Calu3 (cell line): ENCODE measurements around the gene IDNK. TPM values are rescaled to one million over a fixed set of nuclear protein-coding genes. Genes with fewer than 3 reads are reported as not detected.

Experiments used
- Bru-seq: library from RNA; stranded (reverse); fragments of 400-500 nt; gene quantifications from one replicate; lab custom pipeline; 2021; lab: Mats Ljungman, UMichigan
- BruChase-seq, 2 experiments: library from RNA; stranded (reverse); fragments of 400-500 nt; gene quantifications; one replicate each; lab custom pipeline; 2021; lab: Mats Ljungman, UMichigan
- BruUV-seq: library from RNA; stranded (reverse); fragments of 400-500 nt; replicated peaks from 2 replicates; lab custom pipeline; 2021; lab: Mats Ljungman, UMichigan
- CTCF ChIA-PET: fragments of 300-600 bp; sonication (Branson Sonifier 250); formaldehyde crosslinking; loops from one replicate; lab custom pipeline; 2022; ENCODE audit warnings: antibody characterized with exemption; lab: Charles Lee
- DNase-seq: peaks from one replicate; pipeline ENCODE4 v3.0.0; 2022
- H3K27ac Mint-ChIP-seq: one replicate; pipeline ENCODE4 v1.8.0; 2022; ENCODE audit warnings: mixed read lengths; ENCODE audit not compliant: unreplicated experiment
- H3K27me3 Mint-ChIP-seq: one replicate; pipeline ENCODE4 v1.8.0; 2022; ENCODE audit warnings: mixed read lengths; ENCODE audit not compliant: unreplicated experiment
- H3K36me3 Mint-ChIP-seq: one replicate; pipeline ENCODE4 v1.8.0; 2022; ENCODE audit warnings: mild to moderate bottlenecking, moderate library complexity, mixed read lengths; ENCODE audit not compliant: insufficient read depth, unreplicated experiment
- H3K4me1 Mint-ChIP-seq: one replicate; pipeline ENCODE4 v1.8.0; 2022; ENCODE audit warnings: mild to moderate bottlenecking, low read depth, mixed read lengths; ENCODE audit not compliant: unreplicated experiment
- H3K4me3 Mint-ChIP-seq: one replicate; pipeline ENCODE4 v1.8.0; 2022; ENCODE audit warnings: mild to moderate bottlenecking, low read depth, moderate library complexity, mixed read lengths; ENCODE audit not compliant: unreplicated experiment
- H3K9me3 Mint-ChIP-seq: one replicate; pipeline ENCODE4 v1.8.0; 2022; ENCODE audit warnings: low read depth, mixed read lengths; ENCODE audit not compliant: unreplicated experiment
- intact Hi-C: fragments of 100-400 bp; cut with micrococcal nuclease; formaldehyde crosslinking; loops from one replicate; pipeline ENCODE4 v1.10.0; 2022; ENCODE audit not compliant: unreplicated experiment
- long read RNA-seq: library from polyadenylated mRNA; stranded (forward); transcript quantifications from one replicate; pipeline ENCODE4 v2.0.0, GENCODE V29; 2022
- total RNA-seq: library from RNA; stranded (reverse); gene quantifications from 2 replicates; pipeline ENCODE4 v1.2.3, GENCODE V29; 2022
- TF ChIP-seq, protein P1 (sequence below): fragments of 200-600 bp; IDR thresholded peaks from one replicate; pipeline ENCODE4 v1.8.0; 2022; ENCODE audit warnings: antibody characterized with exemption; ENCODE audit not compliant: unreplicated experiment

IDNK gene
- 3.7 and 4.2 TPM in 2 replicates for total RNA-seq
- percentile 46 among the genes with signal in this experiment for Bru-seq, nascent RNA
- percentile 28 among the genes with signal in this experiment for BruChase-seq, experiment 1, labeled RNA remaining after a 6-hour chase
- percentile 35 among the genes with signal in this experiment for BruChase-seq, experiment 2, labeled RNA remaining after a 2-hour chase
- long read RNA-seq, transcript IDNK-202 (5 exons, 692 nt) = major isoform, 8 of 15 reads
- long read RNA-seq, partial matches to known transcripts = 0 of 15 reads
- long read RNA-seq, other reads (novel, unspliced or antisense) = 5 of 15 reads

DNA sequence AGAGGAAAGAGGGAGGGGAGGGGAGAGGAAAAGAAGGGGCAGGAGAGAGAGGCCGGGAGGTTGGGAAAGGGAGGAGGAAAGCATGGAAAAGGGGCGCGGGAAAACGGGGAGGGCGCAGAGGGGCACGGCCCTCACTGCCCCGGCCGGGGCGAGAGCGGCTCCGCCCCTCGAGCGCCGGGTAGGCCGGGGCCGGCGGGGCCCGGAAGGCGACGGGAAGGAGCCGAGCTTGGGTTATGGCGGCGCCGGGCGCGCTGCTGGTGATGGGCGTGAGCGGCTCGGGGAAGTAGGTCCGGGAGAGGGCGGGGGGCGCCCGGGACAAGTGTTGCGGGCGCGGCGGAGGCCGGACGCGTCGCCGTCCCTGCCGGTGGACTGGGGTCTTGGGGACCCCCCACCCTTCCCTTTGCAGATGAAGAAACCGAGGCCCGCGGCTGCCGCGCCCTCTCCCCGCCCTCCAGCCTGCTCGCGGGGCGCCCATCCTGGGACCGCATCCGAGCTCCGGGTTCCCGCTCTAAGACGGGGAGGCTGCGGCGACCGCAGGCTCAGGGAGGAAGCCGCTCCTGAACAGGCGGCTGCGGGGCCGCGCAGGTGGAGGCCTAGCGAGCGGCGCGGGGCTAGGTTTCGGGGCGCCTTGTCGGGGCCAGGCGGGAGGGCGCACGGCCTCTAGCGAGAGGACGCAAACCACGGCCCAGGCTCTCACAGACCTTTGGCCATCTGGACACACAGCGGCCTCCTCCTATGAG lies at the start of gene IDNK:
TSS of gene IDNK (plus strand) at position 205 of the 740 bp plus-strand sequence. CDS start at position 234, 29 bp downstream.
- BruUV-seq = no TSS peak
- peaks cover 20% of the 10 kb centered on the region for H3K36me3 Mint-ChIP-seq
- H3K27ac Mint-ChIP-seq = peak within 1 kb of the TSS; percentile 91
- H3K9me3 Mint-ChIP-seq = no peaks in the 10 kb centered on the region
- DNase-seq = peak; percentile 48
- CTCF ChIA-PET = interaction anchor here (0.6 to 0.7 kb wide), 3 partner anchors 26 to 647 kb away, joined by 3 to 6 read pairs (median 4); partner anchors contain the start of gene KIF27
- TF ChIP-seq, protein P1, sequence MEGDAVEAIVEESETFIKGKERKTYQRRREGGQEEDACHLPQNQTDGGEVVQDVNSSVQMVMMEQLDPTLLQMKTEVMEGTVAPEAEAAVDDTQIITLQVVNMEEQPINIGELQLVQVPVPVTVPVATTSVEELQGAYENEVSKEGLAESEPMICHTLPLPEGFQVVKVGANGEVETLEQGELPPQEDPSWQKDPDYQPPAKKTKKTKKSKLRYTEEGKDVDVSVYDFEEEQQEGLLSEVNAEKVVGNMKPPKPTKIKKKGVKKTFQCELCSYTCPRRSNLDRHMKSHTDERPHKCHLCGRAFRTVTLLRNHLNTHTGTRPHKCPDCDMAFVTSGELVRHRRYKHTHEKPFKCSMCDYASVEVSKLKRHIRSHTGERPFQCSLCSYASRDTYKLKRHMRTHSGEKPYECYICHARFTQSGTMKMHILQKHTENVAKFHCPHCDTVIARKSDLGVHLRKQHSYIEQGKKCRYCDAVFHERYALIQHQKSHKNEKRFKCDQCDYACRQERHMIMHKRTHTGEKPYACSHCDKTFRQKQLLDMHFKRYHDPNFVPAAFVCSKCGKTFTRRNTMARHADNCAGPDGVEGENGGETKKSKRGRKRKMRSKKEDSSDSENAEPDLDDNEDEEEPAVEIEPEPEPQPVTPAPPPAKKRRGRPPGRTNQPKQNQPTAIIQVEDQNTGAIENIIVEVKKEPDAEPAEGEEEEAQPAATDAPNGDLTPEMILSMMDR = no peak
- H3K27me3 Mint-ChIP-seq = no peaks in the 10 kb centered on the region
- intact Hi-C loops = loop anchor here (5.0 kb wide), 1 partner anchor 289 kb away; no protein-coding TSS in a partner anchor
- H3K4me1 Mint-ChIP-seq = peaks cover 8% of the 10 kb centered on the region
- peak within 1 kb of the TSS; percentile 77 for H3K4me3 Mint-ChIP-seq

DNA sequence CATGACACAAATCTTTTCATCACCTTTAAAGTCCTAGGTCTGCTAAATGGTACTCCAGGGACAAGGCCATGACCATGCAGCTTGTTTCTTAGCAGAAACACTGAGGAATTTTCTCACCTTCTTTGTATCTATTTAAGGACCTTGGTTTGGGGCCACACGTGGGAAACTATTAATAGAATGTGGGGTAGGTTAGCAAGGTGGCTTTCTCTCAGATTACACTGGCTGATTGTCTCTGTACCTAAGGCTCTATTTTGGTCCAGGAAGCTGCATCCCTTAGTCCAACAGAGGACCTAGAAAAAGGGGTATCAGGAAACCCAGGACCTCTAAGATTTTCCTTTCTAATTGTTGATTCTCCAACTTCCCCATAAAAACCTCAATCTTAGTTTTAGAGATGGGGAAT lies 48.5 kb upstream of the IDNK start:
- BruUV-seq = no TSS peak
- no peaks in the 10 kb centered on the region for H3K27me3 Mint-ChIP-seq
- no peaks in the 10 kb centered on the region for H3K9me3 Mint-ChIP-seq
- H3K4me3 Mint-ChIP-seq = no peak overlapping the region
- TF ChIP-seq, protein P1 = no peak
- CTCF ChIA-PET = interaction anchor here (0.6 kb wide), 1 partner anchor 120 kb away, joined by 5 read pairs; no protein-coding TSS in a partner anchor
- intact Hi-C loops = no loop called here
- H3K36me3 Mint-ChIP-seq = no peaks in the 10 kb centered on the region
- DNase-seq = no peak
- H3K4me1 Mint-ChIP-seq = no peaks in the 10 kb centered on the region
- no peak overlapping the region for H3K27ac Mint-ChIP-seq

DNA sequence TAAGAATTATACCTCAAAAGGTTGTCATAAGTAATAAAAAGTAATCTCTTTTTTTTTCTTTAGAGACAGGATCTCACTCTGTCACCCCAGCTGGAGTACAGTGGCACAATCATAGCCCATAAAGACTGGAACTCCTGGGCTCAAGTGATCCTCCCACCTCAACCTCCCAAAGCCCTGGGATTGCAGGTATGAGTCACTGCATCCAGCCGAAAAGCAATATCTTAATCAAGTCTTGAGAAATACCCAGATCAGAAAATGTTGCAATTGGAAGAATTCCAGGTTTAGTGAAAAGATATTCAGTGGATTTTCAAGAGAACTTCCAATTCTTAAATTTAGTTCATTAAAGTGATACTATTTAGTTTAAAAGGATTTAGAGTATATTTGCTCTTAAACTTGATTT lies 40.9 kb upstream of the IDNK start:
- H3K9me3 Mint-ChIP-seq = no peaks in the 10 kb centered on the region

More for the DNA sequence above, 40.9 kb upstream of the IDNK start:
- Mint-ChIP-seq H3K4me1 (no peaks in the 10 kb centered on the region), H3K4me3 (no peak overlapping the region), H3K36me3 (no peaks in the 10 kb centered on the region), H3K27ac (no peak overlapping the region), H3K27me3 (no peaks in the 10 kb centered on the region)
- CTCF ChIA-PET = no interaction called here
- no TSS peak for BruUV-seq
- TF ChIP-seq, protein P1 = no peak
- no peak for DNase-seq
- intact Hi-C loops = no loop called here
